Ramos (cell line): Measurements from ENCODE around the gene RPL12.

Experiments used
- in situ Hi-C: fragments of 300-500 bp; cut with MboI; formaldehyde crosslinking; loops from one replicate; pipeline ENCODE4 v1.14.3; 2022; ENCODE audit warnings: low sequenced_read_pairs; ENCODE audit not compliant: unreplicated experiment

RPL12 gene

DNA sequence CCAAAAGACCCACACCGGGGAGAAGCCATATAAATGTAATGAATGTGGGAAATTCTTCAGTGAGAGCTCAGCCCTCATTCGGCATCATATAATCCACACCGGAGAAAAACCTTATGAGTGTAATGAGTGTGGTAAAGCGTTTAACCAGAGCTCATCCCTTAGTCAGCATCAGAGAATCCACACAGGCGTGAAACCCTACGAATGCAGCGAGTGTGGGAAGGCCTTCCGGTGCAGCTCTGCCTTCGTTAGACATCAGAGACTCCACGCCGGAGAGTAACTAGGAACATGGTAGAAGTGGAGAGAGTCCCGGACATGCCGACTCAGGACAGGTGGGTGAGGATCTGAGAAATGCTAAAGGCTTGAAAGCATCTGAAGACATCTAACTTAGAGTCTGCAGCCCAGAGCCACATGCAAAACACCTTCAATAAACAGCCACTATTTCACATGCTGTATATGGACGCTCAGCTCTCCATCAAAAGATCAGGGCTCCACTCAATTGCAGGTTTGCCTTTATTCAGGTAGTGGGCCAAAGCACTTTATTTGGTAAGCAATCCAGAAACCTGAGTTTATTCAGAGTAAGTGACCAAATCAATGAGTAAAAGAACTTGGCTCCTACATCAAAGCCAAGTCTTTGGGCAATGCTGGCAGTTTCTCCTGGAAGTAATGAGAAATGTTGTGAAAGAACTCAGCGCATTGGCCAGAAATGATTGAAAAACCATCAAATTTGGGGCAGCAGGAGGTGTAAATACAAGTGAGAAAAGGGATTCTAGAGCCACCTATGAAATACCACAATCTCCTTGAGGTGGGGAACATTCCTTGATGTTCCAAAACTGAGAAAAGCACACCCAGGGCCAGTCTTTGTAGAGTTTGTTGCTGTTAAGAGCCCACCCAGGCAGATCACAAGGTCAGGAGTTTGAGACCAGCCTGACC, 6.0 kb downstream of the RPL12 start:
- in situ Hi-C loops = no loop called here

DNA sequence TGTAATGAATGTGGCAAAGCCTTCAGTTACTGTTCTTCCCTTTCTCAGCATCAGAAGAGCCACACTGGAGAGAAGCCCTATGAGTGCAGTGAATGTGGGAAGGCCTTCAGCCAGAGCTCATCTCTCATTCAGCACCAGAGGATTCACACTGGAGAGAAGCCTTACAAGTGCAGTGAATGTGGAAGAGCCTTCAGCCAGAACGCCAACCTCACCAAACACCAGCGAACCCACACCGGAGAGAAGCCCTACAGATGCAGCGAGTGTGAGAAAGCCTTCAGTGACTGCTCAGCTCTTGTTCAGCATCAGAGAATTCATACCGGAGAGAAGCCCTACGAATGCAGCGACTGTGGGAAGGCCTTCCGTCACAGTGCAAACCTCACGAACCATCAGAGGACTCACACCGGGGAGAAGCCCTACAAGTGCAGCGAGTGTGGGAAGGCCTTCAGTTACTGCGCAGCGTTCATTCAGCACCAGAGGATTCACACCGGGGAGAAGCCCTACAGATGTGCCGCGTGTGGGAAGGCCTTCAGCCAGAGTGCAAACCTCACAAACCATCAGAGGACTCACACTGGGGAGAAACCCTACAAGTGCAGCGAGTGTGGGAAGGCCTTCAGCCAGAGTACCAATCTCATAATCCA, 6.8 kb downstream of the RPL12 start:
- in situ Hi-C loops = no loop called here

DNA sequence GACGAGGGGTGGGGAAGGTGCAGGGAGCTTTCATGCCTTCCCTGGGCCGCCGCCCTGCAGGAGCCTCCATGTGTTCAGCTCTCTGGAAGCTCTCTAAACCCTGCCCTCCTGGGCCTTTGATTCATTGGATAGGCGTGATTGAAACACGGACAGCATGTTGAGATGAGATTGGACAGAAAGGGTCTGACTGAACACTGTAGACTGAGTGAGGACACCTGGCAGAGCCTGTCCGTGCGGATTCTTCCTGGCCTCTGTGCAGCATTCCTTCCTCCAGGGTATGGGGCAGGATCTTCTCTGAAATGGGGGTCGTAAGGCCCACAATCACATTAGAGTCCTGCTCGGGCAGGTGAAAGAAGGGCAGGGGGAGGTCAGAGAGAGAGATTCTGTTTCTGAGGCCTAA, 12.8 kb downstream of the RPL12 start:
- in situ Hi-C loops = no loop called here

DNA sequence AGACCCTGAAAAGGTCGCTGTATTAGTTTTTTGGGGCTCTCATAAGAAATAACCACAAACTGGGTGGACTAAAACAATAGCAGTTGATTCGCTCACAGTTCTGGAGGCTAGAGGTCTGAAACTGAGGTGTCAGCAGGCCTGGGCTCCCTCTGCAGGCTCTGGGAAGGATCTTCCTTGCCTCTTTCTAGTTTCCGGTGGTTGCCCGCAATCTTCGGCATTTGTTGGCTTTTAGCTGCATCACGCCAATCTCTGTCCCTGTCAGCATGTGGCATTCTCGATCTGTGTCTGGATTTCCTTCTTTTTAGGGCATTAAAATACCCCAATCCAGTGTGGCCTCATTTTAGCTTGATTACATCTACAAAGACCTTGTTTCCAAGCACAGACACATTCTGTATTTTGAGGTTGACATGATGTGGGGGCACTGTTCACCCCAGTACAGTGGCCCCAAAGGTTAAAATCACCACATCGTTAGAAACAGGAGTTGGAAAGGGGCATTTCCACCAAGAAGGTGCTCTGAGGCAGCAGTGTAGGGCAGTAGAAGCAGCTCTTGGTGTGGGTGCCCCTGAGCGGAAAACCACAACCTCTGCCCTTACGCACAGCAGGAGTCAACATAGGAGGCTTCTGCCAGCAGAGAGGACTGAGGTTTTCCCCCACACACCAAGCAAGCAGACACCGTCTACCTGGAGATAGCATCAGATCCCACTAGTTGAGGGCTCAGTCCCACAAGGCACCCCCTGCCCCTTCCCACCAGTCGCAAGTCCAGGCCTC, 13.5 kb downstream of the RPL12 start:
- in situ Hi-C loops = no loop called here

DNA sequence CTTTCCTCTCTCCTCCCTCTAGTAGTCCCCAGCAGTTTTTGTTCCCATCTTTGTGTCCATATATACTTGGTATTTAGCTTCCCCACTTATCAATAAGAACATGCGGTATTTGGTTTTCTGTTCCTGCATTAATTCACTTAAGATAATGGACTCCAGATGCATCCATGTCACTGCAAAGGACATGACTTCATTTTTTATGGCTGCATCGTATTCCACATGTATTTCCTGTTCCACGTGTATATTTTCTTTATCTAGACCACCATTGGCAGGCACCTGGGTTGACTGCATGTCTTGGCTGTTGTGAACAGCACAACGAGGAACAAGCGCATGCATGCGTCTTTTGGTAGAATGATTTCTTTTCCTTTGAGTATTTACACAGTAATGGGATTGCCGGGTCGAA, 20.8 kb downstream of the RPL12 start:
- in situ Hi-C loops = no loop called here

DNA sequence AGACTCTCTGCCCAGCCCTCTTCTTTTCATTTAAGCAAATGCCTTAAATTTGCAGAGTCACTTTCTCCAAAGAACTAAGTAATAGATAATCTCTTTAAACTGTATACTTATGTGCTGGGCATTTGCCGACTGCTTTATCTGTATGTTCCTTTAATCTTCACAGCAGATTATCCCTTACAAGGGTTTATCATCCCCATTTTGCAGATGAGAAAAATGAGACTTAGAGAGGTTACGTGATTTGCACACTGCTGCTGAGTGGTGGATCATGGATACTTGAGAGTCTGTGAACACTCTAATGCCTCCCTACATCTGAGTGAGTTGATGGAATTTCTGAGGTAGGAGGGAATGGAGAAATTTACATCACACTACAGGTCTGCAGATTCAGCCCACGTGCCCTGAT, 22.9 kb downstream of the RPL12 start:
- in situ Hi-C loops = no loop called here

DNA sequence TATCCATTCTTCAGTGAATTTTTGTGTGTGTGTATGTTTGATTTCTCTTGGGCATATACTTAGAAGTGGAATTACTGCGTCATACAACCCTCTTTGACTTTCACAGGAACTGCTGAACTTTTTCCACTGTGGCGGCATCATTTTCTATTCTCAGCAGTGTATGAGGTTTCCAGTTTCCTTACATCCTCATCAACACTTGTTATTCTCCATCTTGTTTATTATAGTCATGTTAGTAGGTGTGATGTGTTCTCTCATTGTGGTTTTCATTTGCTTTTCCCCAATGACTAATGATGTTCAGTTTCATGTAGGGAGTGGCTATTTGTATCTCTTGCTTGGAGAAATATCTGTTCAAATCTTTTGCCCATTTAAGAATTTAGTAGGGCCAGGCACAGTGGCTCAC, 24.4 kb downstream of the RPL12 start:
- in situ Hi-C loops = no loop called here

DNA sequence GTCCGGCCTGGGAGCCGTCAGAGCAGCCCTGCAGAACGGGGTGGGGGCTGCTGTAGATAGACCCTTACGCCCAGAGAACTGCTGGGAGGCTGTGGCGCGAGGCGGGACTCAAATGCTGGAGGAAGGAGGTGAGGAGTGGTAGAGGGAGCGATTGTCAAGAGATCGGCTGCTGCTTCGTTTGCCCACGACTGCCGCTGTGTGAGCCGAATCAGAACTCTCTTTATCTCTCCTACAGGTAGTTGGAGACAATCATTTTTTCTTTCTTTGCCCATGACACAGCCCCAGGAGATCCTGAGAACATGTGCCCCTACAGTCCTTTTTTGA, 26.6 kb downstream of the RPL12 start:
- in situ Hi-C loops = no loop called here

DNA sequence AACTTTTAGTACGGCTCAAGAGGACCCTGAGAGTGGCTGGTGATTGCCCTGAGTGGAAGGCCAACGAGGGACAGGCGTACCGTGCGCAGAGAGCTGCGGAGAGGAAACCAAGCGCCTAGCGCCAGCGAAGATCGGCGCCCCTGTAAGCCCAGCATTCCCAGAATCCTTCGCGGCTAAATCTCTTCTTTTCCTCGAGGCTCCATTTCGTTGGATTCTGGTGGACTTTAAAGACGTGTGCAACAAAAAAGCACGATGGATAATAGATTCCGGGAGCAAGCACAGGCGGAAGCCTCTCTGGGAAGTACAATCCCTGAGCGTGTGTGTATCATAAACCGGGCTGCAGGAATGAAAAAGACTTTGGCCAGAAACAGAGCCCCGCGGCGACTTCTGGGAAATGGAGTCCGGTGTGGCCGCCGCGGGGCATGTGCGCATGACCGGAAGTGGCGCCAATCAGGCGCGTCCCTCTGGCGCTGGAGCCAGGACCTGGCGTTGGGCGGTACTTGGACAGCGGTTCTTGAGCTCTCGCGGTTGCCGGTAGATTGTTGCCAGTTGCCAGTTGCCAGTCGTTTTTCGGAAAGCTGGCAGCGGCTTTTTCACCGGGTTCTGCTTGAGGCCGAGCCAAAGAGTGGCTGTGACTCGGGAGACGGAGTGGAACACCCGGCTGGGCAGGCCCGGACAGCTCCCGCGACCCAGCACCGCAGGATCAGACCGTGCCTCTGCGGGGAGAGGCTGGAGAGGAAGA, 27.1 kb downstream of the RPL12 start, which contains the start of gene ZNF79:
Gene ZNF79, plus strand, starts transcription at position 449 of the 742 bp plus-strand sequence. CDS start 406 bp downstream, outside the sequence.
- in situ Hi-C loops = no loop called here

DNA sequence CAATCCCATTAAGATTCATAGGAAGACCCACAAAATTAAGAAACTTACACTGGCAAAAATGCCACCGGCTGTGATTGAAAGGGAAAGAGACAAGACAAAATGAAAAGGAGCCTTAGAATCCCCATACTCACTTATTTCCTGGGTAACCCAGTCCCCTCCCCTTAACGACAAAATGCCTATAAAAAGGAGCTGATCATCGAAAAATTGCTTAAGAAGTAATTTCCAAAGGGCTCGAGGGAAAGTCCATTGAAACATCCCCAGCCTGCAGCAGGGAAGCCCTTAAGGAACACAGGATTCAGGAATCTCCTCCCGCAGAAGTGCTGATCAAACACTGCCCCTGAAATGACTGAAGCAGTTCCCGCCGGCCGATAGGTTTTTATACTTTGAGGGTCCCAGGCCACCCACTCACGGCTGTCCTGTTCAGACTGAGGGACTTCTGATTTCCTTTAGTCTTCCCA, 27.7 kb downstream of the RPL12 start:
- in situ Hi-C loops = no loop called here

DNA sequence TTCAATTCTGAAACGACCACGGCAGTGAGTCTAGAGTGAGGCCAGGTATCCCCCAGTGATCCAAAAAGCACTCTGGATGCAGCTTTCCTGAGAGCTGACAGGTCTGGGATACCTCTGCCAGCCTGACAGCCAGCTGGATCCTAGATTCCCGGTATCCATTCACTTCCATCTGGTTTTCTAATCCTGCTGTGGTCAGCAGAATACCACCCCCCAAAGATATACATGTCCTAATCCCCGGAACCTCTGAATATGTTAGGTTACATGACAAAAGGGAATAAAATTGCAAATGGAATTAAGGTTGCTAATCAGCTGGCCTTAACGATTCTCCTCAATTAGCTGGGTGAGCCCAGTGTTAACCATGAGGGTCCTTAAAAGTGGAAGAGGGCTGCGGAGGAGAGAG, 28.4 kb downstream of the RPL12 start:
- in situ Hi-C loops = no loop called here

DNA sequence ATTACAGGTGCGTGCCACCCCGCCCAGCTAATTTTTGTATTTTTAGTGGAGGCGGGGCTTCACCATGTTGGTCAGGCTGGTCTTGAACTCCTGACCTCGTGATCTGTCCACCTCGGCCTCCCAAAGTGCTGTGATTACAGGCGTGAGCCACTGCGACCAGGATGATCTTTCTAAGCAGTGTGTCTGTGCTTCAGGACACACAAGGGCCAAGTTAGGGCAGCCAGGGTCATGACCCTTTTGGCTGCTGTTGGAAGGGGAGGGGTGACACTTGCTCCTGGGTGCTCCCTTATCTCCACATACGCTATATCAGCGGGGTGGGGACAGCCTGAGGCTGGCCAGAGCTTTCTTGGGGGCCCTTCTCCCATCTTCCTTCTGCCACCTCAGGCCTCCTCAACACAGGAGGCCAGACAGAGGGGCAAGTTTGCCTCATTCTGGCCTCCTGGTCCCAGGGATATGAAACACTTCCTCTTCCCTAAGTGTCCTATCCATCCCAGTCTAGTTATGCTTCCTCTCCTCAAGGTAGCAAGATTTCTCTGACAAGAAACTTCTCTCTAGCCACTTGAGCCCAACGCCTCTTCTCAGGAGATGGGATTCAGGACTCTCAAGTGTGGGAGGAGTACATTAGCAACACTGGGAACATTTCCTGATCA, 28.9 kb downstream of the RPL12 start:
- in situ Hi-C loops = no loop called here

DNA sequence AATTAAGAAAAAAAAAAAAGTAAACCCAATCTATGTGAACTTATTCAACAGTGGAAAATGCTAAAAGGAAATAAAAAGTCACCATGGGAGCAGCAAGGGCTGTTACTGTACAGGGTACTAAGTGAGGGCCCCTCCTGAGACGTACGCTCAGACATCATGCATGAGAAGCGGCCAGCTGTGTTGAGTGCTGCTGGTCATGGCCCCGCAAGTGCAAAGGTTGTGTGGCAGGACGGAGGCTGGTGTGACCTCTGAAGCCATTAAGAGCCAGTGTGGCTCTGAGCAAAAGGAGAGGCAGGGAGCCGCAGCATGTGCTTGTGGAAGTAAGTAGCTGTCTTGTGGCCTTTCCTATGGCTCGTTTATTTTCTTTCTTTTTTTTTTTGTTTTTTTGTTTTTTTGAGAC, 30.1 kb downstream of the RPL12 start:
- in situ Hi-C loops = no loop called here

DNA sequence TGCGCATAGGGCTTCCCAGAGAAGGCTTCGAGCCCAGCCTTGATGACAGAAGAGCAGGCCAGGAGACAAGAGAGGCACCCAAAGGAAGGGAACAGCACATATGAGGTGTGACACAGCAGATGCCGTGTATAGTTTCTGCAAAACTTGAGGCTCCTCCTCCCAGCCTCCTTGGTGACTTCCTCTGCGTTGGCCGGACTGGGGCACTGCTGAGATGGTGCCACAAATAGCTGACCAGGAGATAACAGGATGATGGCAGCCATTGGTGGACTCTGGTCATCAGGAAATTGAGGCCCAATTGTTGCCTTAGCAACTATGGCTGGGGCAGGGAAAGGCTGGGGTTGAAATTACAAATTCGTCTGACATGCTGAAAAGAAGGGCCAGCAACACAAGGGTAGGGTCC, 31.9 kb downstream of the RPL12 start:
- in situ Hi-C loops = no loop called here

DNA sequence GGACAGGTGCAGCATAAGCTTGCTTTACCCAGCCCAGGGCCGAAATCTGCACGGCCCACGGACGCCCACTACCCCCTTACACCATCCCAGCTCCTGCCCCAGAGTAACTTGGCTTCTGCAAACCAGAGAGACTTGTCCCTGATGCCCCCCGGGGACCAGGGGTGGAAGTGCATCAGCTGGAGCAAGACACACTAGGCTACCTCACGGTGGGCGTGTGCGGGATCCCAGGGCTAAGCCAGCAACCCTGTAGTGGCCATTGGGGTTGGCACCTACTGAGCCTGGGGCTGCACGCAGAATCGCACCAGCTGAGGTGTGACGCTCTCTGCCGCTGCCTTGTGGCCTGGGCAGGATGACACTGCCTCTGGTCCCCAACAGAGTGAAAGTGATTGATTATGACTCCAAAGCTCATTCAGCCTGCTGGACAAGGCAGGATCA, 33.2 kb downstream of the RPL12 start:
- in situ Hi-C loops = no loop called here

DNA sequence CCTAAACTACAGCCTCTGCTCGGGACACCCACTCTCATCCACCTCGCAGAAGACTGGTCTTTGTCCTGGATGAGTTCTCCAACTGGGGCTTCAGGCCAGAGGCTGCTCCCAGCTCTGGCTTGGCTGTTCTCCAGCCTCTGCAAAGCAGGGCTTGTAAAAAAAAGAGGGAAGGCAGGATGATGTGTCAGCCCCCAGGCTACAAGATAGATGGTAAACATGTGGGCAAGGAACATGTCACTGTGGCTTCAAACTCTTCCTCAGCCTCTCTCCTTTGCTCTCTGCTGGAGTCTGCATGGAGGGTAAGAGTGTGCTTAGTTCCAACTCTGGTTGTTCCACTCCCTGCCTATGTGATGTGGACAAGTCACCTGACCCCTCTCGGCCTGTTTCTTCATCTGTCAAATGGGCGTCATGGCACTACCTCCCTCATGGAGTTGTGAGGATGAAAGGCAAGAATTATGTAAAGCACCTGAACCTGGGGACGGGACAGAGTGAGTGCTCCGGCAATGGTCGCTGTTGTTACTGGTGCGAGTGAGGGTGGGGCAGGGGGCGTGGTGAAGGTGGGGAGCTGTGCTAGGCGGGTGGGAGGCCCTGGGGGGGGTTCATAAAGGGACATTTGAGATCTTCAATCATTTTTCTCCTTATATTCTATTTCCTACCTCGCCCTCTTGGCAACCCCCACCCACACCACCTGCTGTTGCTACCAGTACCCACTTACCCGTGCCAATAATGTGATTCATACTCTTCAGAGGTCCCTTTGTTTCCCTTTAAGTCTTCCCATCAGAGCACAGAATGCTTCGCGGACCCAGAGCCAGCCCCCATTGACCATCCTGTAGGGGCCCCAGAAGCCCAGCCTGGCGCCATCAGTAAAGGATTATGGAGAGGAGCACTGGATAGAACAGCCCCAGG, 33.8 kb downstream of the RPL12 start:
- in situ Hi-C loops = no loop called here

DNA sequence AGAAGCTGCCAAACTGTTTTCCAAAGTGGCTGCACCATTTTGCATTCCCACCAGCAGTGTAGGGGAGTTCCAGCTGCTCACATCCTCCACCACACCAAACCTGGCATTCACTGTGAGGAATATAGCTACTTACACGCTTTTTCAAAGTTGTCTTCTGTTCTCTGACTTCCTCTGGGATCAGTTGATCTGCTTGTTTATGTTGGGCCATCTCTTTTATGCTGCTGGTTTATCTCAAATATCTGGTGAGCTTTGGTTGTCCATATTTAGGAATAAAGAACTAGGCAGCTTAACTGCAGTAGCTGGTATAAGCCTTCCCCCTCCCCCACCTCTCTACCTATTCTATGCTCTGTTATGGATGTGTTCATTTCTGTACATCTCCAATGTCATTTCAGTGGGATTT, 35.5 kb downstream of the RPL12 start:
- in situ Hi-C loops = no loop called here

DNA sequence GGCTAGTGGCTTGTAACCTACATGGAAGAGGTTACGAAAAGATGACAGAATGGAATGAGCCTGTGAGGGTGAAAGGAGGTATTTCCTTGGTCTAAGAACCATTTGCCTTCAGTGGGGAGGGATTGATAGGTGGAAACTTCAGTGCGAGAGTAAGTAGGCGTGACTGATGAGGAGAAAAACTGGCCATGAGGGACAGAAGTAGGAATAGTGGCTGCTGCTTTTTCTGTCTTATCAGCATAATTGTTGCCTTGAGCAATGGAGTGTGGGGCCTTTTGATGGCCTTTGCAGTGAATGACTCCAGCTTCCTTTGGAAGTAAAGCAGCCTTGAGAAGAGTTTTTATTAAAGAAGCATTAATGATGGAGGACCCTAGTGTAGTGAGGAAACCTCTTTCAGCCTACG, 36.1 kb downstream of the RPL12 start:
- in situ Hi-C loops = no loop called here

DNA sequence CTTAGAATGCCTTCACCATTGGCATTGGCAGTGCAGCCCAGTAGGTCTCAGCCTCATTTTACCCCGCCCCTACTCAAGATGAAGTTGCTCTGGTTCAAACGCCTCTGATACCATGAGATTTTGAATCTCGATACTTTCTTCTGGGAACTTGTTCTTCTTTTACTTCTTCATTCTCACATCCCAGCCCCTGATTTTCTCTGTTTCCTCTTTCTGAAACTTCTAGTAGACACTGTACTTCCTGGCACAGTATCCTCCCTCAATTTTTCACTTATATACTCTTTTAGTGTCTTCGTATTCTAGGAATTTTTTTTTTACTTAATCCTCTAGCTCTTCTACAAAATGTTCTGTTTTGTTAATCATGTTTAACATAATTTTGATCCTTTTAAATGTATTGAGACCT, 40.1 kb downstream of the RPL12 start:
- in situ Hi-C loops = no loop called here
